GM21529 (cell line): ENCODE measurements around the gene ODC1.

Experiments used
- ATAC-seq: cut with Tn5 transposase; IDR thresholded peaks from one replicate; pipeline ENCODE4 v1.9.1; 2021; ENCODE audit not compliant: unreplicated experiment

The ODC1 gene

DNA sequence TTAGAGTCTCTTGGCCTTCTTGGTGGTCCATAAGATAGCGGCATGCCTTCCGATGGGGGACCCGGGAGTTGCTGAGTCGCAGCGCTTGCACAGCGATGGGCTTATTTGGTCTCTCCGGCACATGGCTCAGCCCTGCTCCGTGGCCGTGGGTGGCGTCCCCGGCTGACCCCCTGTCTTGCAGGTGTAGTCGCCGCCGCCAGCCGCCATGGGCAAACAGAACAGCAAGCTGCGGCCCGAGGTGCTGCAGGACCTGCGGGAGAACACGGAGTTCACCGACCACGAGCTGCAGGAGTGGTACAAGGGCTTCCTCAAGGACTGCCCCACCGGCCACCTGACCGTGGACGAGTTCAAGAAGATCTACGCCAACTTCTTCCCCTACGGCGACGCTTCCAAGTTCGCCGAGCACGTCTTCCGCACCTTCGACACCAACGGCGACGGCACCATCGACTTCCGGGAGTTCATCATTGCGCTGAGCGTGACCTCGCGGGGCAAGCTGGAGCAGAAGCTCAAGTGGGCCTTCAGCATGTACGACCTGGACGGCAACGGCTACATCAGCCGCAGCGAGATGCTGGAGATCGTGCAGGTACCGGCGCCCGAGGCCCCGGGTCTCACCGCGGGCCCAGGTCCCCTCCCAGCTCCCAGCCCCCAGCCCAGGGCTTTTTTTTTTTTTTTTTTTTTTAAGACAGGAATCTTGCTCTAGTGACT is 28.4 kb downstream of the ODC1 start:
- ATAC-seq, result no peak

DNA sequence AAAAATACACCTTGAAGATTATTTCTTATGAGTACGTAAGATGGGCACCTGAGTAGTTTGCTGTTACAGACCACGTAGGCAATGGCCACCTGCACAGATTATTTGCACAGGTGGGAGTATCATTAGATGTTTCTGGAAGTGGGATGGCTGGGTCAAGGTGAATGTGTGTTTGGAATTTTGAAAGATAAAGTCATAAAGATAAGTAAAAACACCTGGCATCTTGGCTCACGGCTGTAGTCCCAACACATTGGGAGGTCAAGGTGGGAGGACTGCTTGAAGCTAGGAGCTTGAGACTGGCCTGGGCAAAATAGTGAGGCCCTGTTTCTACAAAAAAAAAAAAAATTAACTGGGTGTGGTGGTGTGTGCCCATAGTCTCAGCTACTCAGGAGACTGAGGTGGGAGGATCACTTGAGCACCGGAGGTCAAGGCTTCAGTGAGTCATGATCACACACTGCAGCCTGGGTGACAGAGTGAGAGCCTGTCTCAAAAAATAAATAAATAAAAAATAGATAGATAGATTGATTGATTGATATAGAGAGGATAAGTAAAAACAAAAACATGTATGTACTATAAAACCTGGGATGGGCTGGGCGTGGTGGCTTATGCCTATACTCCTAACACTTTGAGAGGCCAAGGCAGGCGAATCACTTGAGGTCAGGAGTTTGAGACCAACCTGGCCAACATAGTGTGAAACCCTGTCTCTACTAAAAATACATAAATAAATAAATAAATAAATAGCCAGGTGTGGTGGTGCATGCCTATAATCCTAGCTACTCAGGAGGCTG is 30.4 kb downstream of the ODC1 start:
- ATAC-seq, result no peak

DNA sequence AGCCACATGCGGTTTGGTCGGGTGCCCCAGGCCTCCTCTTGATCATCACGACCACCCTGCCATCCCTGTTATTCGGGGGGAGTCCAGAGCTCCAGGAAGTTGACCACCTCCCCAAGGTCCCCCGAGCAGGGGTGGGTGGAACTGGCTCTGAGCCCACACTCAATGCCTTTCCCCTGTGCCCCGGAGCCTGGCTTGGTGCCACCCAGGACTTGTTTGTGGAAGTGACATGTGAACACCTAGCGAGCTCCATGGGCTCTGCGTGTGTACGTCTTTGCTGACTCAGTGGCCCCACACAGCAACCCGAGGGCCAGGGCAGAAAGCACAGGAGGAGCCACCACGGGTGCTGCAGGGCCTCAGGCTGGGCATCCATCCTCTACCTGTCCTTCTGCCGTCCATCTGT is 32.5 kb downstream of the ODC1 start:
- no peak for ATAC-seq

DNA sequence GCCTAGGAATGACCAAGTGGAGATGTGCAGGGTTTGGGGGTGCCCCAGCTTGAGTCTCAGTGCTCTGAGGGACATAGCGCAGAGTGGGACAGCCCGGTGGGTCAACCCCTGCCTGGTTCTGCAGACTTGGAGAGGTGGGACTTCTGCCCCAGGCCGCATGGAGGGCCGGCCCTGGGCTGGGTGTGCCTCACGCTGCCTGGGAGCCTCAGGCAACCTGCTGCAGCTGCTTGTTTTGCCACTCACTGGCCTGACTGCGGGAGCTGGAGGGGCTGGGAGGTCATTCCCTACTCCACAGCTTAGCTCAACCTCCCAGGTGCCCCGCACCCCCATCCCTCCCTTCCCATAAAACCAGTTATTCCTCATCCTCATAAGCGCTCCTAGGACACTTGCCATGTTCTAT is 33.1 kb downstream of the ODC1 start:
- ATAC-seq, result no peak

DNA sequence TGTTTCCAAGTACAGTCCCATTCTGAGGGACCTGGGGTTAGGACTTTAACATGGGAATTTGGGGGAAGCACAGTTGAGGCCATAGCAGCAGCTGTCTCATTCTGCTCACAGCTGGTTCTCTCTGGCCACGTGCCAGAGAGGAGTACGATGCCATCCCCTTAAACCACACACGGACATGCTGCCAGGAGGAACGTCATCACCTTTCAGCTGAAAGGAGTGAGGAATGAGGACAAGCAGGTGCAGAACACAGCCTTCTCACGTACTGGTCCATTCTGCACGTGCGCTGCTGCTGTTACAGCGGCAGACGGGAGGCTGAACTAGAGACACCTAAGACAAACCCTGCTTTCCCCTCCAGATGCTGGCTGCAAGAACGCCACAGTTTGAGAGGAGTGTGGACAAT is 33.5 kb downstream of the ODC1 start:
- ATAC-seq, result no peak

DNA sequence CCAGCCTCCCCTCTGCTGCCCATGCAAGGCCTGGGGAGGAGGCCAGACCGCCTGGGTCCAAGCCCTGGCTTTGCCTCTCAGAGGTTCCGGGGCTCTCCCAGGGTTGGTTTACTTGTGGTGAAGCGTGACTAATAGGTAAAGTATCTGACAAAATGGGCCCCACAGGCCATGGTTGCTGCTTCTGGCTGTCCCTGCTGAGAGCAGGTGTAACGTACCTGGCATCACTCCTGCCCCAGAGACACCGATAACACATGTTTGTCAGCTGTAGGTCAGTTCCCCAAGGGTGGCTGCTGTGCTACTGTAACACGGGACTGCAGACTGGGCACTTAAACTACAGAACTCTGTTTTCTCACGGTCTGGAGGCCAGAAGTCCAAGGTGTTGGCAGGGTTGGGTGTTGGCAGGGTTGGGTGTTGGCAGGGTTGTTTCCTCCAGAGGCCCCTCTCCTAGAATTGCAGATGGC is 34.1 kb downstream of the ODC1 start:
- no peak for ATAC-seq

DNA sequence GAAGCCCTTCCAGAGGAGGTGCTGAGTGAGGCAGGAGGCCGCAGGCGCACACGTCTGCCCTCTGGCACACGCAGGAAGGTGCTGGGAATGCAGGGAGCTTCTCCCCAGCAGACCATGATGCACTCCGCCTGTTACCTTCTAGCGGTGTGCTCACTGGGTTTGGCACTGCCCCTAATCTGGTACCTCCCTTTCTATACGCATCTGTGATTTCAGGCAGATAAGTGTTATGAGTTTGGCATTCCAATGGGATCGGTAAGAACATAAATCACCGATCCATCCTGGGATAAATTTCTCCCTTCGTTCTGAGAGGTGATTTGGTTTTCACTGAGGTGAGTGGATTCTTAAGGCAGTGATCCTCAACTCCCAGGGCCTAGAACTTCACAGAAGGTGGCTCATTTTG is 34.6 kb downstream of the ODC1 start:
- no peak for ATAC-seq

DNA sequence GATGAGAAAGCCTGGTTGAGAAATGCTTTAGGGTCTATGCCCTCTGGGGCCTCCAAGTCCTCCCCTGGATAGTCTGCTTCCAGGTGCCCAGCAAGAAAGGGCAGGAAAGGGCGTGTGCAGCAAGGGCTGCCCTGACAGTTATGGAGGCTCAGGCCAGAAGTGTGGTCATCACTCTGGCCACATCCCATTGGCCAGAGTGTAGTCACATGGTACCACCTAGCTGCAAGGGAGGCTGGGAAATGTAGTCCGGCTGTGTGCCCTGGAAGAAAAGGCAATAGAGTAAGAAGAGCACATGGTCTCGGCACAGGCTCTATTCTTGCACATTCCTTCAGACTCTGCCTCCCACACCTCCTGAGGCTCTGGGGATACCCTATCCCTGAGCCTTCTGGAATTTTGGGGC is 35.7 kb downstream of the ODC1 start:
- ATAC-seq, result peak; percentile 29

DNA sequence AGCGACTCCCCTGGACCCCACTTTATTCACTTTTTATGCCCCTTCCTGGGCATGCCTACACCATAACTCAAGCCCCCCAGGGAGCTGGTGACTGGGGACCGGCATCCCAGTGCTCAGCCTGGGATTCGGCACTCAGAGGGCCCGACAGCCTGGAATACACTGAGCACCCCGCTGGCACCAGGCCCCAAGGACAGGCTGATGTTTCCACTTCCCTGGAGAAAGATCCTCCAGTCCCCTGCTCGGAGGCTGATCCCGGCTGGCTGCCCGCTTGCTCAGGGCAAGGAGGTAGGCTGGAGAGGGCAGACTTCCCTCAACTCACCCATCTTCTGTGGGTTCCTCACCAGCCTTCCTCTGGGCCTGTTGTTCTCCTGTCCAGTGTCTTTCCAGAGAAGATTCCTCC is 36.6 kb downstream of the ODC1 start:
- no peak for ATAC-seq

DNA sequence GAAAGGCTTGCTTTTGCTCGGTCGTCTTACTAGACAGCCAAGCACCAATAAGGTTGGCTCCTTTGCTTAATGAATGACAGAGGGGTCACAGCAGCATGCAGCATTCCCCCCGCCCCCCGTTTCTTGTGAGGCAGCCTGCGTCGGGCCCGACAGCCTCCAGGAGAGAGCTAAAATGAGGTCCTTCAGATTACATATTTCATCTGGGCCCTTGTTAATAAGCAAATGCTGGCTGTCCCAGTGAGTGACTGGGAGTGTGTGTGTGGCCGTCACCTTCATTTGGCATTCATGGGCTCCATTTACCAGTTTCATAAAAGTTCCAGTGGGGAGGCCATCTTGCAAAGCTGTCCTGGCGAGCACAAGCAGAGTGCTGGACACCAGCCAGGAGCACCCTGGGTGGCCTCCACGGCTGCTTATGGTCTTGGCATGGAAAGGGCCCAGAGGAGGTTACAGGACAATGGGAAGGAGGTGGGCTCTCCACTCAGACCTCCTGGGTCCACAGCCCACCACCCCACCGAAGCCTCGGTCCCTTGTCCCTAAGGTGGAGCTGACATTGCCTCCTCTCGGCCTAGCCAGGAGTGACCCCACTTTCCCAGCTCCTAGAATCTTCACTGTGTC is 37.2 kb downstream of the ODC1 start:
- ATAC-seq, result no peak

DNA sequence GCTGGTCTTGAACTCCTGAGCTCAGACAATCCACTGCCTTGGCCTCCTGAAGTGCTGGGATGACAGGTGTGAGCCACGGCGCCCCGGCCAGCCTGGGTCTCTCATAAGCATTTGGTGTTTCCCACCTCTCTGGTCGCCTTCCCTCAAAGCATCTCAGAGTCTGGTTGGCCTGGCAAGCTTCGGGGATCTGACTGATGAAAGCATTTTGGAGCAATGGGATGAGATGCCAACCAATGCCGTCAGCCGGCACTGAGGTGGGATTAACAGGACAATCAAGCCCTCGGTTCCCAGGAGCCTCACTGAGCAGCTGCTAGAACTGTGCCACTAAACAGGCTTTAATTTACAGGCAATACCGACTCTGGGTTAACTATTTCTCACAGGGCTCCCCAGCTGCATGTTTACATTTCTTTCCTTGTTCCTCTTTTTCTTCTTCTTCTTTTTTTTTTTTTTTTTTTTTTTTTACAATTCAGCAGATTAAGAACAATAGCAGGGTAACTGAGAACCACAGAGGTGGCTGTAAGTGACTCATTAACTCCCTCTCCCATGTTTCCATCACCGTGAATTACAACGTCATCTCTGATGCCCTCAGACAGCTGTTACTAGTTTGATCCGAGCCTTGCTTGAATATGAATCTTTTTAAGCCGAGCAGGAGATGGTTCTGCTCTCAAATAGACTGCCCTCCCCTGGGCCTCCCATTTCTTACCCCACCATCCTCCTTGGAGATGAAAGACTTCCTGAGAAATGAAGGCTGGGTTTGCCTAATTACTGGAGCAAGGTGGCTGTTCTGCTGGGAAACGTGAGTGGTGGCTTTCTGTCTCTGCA is 37.9 kb downstream of the ODC1 start:
- peak; percentile 55 for ATAC-seq

DNA sequence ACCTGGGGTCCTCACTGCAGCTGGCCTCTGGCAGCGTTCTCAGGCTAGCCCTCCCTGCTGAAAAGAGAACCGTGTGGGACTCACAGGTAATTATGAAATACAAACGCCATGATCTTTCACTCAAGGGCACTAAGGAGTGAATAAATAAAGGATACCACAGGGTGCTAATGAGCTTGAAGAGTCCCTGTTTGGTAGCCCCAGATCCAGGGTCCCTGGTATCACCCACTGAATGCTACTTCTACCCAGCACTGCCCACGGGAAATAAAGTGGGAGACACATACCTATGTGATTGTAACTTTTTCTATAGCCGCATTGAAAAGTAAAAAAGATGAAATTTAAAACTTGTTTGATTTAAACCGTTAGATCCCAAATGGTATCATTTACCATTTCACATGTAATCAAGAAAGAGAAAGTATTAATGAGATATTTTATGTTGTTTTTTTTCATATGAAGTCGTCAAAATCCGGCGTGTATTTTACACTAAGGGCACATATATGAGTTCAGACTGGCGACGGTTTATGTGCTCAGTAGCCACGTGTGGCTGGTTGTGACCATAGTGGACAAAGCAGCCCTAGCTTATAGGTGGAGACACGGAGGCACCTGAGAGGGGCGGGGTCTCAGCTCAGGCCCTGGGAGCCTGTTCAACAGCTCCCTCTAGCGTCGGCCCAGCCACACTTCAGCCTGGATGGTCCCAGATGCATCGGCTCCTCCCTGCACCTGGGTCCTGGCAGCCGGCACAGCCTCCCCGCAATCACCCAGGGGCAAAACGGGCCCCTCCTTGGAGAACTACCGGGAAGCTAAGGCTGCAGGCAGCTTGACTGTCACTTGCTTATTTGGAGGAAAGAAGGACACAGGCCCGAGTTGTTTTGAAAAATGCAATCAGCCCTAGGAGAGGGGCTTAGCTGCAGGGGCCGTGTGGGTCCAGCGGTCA is 39.2 kb downstream of the ODC1 start:
- peak; percentile 52 for ATAC-seq

DNA sequence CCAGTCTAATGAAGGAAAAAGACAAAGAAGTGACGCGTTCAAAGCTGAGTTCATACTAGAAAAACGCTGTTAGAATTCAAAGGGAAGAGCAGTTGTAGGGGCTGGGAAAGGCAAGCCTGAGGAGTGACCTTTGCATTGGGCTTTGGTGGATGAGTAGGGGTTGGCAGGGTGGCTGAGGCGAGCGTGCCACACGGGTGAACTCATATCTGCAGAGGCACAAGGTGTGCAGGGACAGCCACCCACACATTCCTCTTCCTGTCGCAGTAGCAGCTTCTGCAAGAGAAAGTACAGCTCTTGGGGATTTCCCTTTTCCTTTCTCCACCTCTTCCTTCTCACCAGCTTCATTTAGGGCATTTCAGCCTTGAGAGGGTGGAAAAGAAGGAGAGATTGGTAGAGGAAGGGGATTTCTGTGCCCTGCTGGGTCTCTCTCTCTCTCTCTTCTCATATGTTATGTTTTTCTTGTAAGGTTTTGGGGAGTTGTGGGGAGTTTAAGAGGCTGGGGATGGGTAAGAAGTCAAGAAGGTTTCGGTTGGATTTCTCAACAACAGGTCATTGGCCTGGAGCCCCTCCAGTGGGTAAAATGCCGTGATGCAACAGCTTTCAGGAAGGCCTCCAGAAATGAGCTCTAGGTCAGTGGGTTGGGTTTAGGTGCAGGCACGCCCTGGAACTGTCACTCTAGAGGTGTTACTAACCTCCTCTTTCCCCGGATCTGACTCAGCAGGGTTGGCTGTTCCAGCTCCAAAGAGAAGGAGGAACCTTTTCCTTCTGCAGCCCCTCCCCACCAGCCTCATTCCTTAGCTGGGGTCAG is 40.1 kb downstream of the ODC1 start:
- peak; percentile 42 for ATAC-seq

DNA sequence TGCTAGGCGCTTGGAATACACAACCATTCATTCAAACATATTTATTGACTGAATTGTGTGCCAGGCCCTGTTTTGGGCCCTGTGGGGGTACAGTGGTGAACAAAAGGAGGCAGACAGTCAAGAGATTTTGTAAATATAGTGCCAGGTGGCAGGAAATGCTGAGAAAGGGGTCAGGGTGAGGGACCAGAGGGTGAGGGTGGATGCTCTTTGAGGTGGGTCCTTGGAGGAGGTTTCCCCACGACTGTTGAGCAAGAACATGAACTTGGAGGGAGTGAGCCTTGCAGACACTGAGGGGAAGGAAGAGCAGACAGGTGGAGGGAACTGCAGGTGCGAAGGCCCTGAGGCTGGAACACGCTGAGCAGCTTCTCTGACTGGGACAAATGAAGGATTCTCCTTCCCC is 40.7 kb downstream of the ODC1 start:
- ATAC-seq, result no peak

DNA sequence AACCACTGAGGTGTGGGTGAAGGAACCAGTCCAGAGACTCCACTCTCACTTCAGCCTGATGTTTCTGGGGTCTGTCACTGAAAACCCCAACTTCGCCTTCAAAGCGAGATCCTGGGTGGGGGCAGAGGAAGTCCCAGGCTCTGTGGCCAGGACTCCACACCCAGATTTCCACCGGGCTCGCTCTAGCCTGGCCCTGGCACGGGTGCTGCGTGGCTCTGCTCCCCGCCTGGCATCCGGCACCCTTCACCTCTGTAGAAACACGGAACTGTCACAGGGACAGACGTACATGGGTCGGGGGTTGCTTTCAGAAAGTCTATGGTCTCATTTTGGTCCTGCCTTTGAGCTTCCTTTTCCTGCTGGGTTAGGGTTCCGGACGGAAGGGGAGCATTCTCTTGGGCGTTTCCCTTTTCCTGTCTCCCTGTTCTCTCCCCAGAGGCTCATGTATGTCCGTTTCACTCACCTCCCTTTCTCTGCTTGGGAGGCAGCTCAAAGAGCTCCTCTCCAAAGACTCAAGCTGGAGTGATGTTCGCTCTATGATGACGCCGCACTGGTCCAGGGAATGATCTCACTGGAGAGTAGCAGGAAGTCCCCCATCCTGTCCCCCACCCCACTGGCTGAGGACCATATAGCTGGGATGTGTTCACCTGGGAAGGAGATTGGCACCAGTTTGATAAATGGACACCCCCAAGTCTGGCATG is 41.5 kb downstream of the ODC1 start:
- no peak for ATAC-seq

DNA sequence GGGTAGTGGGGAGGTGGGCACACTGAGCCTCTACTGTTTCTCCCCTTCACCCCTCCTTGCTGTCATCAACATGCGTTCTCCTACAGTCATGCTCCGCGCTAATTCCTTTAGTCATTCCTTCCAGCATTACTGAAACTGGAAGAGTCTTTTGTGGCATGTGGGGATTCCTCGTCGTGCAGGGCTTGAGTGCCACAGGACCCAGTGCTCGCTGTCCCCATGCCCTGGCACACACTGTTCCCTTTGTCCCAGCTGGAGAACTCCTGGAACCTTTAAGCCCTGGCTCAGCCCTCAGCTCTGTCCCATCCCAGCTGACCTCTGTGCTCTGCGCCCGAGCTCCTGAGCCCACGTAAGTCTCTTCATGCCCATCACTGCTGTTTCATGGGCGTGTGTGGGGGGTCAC is 42.1 kb downstream of the ODC1 start:
- ATAC-seq, result no peak

DNA sequence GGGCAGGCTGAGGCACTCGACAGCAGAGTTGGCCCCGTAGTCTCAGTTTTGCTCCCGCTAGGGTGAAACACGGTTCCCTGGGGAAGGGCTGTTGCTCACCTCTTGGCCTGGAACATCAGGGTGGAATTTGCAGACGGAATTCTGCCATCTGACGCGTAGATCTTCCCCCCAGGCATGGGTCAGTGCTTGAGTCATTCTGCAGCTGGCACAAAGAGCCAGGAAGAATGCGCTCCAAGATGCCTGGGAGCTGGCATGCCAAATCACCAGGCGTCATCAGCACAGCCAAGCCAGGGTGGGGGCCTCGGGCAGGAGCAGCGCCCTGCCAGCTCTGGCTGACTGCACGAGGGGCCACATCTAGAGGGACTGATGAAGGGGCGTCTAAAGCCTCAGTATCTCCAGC is 42.7 kb downstream of the ODC1 start:
- no peak for ATAC-seq

DNA sequence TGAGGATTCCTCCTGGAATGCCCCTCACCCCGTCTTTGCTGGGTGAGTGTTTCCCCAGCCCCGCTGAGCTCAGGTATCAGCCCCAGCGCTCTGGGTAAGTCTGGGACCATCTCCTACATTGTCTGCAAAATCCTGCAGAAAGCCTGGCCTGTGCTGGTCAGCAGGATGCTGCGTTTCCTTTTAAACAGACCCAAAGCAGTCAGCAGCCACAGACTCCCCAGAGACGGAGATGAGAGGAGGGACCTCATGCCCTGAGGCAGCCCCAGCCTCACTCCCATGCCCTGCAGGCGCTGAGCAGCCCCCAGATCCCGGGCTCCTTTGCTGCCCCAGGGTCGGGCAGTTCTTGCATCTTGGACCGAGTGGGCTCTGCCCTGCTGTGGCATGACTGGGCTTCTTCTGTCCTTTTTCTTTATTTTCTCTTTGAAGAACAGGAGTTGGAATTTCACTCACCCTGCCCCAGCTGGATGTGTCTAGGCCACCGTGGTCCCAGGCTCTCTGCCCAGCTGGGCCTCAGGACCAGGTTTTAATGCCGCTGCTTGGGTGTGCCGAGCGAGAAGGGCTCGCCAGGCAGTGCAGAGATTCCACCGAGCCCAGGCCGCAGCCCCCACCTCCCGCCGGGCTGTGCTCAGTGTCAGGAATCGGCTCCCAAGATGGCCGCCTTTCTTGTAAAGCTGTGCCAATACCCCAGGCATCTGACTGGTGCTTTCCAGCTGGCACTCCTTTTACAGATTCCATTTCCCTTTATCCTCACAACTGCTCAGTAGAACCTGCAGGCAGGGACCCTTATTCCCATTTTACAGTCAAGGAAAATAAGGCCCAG is 43.6 kb downstream of the ODC1 start:
- no peak for ATAC-seq
